RWPE2 (cell line): ENCODE measurements around the gene GRIK2.

Experiments
- ATAC-seq: fragments of 200-7000 bp; cut with Tn5 transposase; 3 replicates; pipeline ENCODE4 v1.9.1; 2021; ENCODE audit warnings: low read depth
- DNase-seq: peaks from one replicate; pipeline ENCODE4 v3.0.0-alpha.2; 2020; ENCODE audit warnings: low spot score
- H3K27ac ChIP-seq: fragments of 450-650 bp; 2 replicates; pipeline ENCODE4 v1.5.1; 2017; ENCODE audit warnings: mild to moderate bottlenecking; ENCODE audit not compliant: poor library complexity, severe bottlenecking
- H3K27me3 ChIP-seq: fragments of 250-450 bp; sonication (Bioruptor Pico); 2 replicates; pipeline ENCODE4 v1.5.1; 2021; ENCODE audit warnings: mild to moderate bottlenecking, moderate library complexity; ENCODE audit not compliant: insufficient read depth, poor library complexity, severe bottlenecking
- H3K36me3 ChIP-seq: fragments of 250-450 bp; sonication (Bioruptor Pico); 2 replicates; pipeline ENCODE4 v1.5.1; 2020; ENCODE audit warnings: low read depth, mild to moderate bottlenecking, moderate library complexity
- H3K4me1 ChIP-seq: fragments of 250-450 bp; sonication (Bioruptor Pico); 2 replicates; pipeline ENCODE4 v1.5.1; 2021; ENCODE audit warnings: mild to moderate bottlenecking, moderate library complexity; ENCODE audit not compliant: insufficient read depth, poor library complexity, severe bottlenecking
- H3K4me3 ChIP-seq: fragments of 250-450 bp; sonication (Bioruptor Pico); 2 replicates; pipeline ENCODE4 v1.5.1; 2021; ENCODE audit warnings: mild to moderate bottlenecking, moderate library complexity; ENCODE audit not compliant: severe bottlenecking
- H3K9me3 ChIP-seq: fragments of 250-450 bp; sonication (Bioruptor Pico); 2 replicates; pipeline ENCODE4 v1.5.1; 2021; ENCODE audit warnings: mild to moderate bottlenecking, moderate library complexity; ENCODE audit not compliant: severe bottlenecking
- CTCF ChIP-seq: fragments of 450-650 bp; IDR thresholded peaks from one replicate; pipeline ENCODE4 v1.5.1; 2017; ENCODE audit warnings: mild to moderate bottlenecking, moderate library complexity; ENCODE audit not compliant: poor library complexity, severe bottlenecking

GRIK2 gene

GRCh38 chr6:101907356-101908217 lies 514.1 kb downstream of the GRIK2 start:
- DNase-seq (no peak), ATAC-seq (no peak)
- H3K27ac ChIP-seq, result no peak overlapping the region
- no peak for TF ChIP-seq CTCF
- no peaks in the 10 kb centered on the region for H3K9me3 ChIP-seq
- no peaks in the 10 kb centered on the region for H3K4me1 ChIP-seq
- H3K36me3 ChIP-seq, result no peaks in the 10 kb centered on the region
- H3K27me3 ChIP-seq, result no peaks in the 10 kb centered on the region
- no peak overlapping the region for H3K4me3 ChIP-seq

- no peak overlapping the region for H3K4me3 ChIP-seq
- no peak overlapping the region for H3K27ac ChIP-seq
- no peak for TF ChIP-seq CTCF
Measured at GRCh38 chr6:101909366-101909765, 515.9 kb downstream of the GRIK2 start.

GRCh38 chr6:101912311-101912710 lies 518.8 kb downstream of the GRIK2 start:
- no peak for TF ChIP-seq CTCF
- H3K36me3 ChIP-seq, result no peaks in the 10 kb centered on the region
- no peaks in the 10 kb centered on the region for H3K9me3 ChIP-seq
- H3K4me3 ChIP-seq, result no peak overlapping the region
- DNase-seq (no peak), ATAC-seq (no peak)
- no peak overlapping the region for H3K27ac ChIP-seq
- H3K27me3 ChIP-seq, result no peaks in the 10 kb centered on the region
- H3K4me1 ChIP-seq, result no peaks in the 10 kb centered on the region

More at GRCh38 chr6:101909366-101909765, 515.9 kb downstream of the GRIK2 start:
- Histone ChIP-seq H3K36me3 (no peaks in the 10 kb centered on the region), H3K4me1 (no peaks in the 10 kb centered on the region), H3K27me3 (no peaks in the 10 kb centered on the region), H3K9me3 (no peaks in the 10 kb centered on the region)
- ATAC-seq, result no peak
- DNase-seq, result no peak

- no peak for ATAC-seq
- no peaks in the 10 kb centered on the region for H3K27me3 ChIP-seq
- no peaks in the 10 kb centered on the region for H3K36me3 ChIP-seq
- no peak for DNase-seq
- H3K9me3 ChIP-seq, result no peaks in the 10 kb centered on the region
- H3K4me3 ChIP-seq, result no peak overlapping the region
- no peaks in the 10 kb centered on the region for H3K4me1 ChIP-seq
- no peak overlapping the region for H3K27ac ChIP-seq
- TF ChIP-seq CTCF, result no peak
Measured at GRCh38 chr6:101918471-101918870, 525.0 kb downstream of the GRIK2 start.

- no peak overlapping the region for H3K4me3 ChIP-seq
- H3K36me3 ChIP-seq, result no peaks in the 10 kb centered on the region
- H3K4me1 ChIP-seq, result no peaks in the 10 kb centered on the region
- H3K27me3 ChIP-seq, result no peaks in the 10 kb centered on the region
- no peaks in the 10 kb centered on the region for H3K9me3 ChIP-seq
- no peak for DNase-seq
- no peak for TF ChIP-seq CTCF
- no peak overlapping the region for H3K27ac ChIP-seq
- no peak for ATAC-seq
Measured at GRCh38 chr6:101921829-101922450, 528.4 kb downstream of the GRIK2 start.
